HG02798 (cell line): ENCODE results near the gene TMC1.
"Not testable (repeated sequence)": the region's sequence is repeated elsewhere in the genome, so short reads cannot be mapped to it uniquely, and the experiment has no call there.

Experiments used
- ATAC-seq: cut with Tn5 transposase; IDR thresholded peaks from one replicate; pipeline ENCODE4 v1.9.1; 2021; ENCODE audit warnings: mild to moderate bottlenecking; ENCODE audit not compliant: unreplicated experiment, poor library complexity

Gene TMC1

DNA sequence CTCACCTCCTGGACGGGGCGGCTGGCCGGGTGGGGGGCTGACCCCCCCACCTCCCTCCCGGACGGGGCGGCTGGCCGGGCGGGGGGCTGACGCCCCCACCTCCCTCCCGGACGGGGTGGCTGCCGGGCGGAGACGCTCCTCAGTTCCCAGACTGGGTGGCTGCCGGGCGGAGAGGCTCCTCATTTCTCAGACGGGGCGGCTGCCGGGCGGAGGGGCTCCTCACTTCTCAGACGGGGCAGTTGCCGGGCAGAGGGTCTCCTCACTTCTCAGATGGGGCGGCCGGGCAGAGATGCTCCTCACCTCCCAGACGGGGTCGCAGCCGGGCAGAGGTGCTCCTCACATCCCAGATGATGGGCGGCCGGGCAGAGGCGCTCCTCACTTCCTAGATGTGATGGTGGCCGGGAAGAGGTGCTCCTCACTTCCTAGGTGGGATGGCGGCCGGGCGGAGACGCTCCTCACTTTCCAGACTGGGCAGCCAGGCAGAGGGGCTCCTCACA, 285.0 kb downstream of the TMC1 start:
- not testable (repeated sequence) for ATAC-seq

DNA sequence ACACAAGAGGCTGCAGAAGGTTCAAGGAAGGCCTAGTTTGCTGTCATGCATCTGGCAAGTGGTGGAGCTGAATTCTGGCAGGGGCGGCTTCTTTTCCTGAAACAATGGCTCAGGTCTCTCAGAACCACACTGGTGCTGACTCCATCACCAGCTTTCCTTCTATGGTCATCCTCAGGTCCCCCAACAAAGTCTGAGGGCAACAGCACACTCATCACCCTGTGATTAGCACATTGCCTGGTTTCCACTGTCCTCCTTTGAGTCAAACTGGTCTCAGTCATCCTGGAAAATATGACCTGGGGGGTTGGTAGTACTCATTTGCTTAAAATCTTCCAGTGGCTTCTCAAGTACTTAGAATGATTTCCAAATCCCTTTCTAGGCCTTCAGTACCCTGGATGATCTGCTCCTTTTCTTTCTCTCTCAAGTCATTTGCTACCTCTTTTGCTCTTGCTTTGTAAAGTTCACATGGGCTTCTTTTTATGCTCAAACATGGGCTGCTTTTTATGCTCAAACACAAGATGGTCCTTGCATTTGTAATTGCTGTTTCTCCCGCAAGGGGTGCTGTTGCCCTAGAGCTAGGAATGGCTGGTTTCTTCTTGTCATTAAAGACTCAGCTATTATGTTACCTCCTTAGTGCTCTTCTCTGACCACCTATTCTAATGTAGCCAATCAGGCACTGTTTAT, 286.5 kb downstream of the TMC1 start:
- ATAC-seq = peak; percentile 56

GRCh38 chr9:72808446-72808768, 287.0 kb downstream of the TMC1 start:
- ATAC-seq = no peak

- ATAC-seq = no peak
Measured at GRCh38 chr9:72809586-72809985, 288.2 kb downstream of the TMC1 start.

GRCh38 chr9:72812559-72813111, 291.2 kb downstream of the TMC1 start:
- no peak for ATAC-seq

DNA sequence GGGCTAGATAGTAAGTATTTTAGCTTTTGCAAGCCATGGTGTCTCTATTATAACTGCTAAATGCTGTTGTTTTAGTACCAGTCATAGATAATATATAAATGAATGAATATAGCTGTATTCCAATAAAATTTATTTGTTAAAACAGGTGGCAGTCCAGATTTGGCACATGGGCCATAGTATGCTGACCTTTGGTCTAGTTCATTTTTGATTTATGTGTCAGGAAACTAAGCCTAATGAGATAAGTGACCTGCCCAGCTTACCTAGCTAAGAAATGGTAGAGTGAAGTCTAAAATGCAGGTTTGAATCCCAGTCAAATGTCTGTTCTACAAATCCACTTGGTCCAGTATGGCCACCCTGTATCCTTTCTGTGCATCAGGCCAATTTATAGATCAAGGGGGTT, 292.1 kb downstream of the TMC1 start:
- ATAC-seq = no peak

DNA sequence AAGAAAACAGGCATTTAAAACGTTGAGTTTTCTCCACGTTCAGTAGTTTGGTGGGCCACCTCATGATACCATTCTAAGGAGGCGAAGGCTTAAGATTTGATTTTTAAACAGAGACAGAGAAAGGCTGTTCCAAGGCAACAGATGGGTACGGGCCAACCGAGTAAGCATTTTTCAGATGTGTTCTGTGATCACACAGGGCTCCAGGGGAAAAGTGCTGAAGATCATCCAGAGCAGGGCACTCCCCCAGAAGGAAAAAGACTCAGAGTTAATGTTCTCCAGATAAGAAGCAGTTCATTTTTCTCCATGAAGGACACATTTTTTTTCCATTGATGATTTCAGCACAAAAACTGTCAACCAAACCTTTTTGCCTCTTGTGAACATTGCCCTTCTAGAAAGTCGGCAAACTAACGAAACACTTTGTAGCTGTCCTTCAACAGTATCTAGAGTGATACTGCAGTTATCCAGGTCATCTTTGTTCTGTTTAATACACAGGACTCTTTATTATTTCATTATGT, 292.7 kb downstream of the TMC1 start:
- ATAC-seq = no peak

- no peak for ATAC-seq
Measured at GRCh38 chr9:72816666-72817065, 295.3 kb downstream of the TMC1 start.

DNA sequence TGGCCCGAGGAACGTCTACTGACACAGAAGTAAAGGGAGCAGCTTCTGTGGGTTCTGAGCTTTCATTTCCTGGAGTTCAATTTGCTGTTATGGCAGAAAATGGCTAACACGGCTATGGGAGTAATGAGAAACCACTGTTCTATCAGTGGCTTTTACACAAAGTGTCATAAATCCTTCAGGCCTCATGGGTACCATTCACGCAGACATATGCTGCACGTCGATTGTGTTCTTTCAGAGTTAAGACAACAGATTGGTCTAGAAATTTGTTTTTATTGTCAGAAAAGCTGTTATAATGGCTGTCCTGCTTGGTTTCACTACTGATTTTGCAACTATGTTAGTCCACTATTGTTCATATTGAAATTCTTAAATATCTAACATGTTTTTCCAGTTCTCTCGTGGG, 296.0 kb downstream of the TMC1 start:
- no peak for ATAC-seq

- no peak for ATAC-seq
Measured at GRCh38 chr9:72818385-72818784, 297.0 kb downstream of the TMC1 start.

GRCh38 chr9:72823971-72824370, 302.6 kb downstream of the TMC1 start:
- no peak for ATAC-seq

- ATAC-seq = no peak
Measured at GRCh38 chr9:72826996-72827949, 305.9 kb downstream of the TMC1 start.

GRCh38 chr9:72827950-72828731, 306.7 kb downstream of the TMC1 start:
- ATAC-seq = no peak

DNA sequence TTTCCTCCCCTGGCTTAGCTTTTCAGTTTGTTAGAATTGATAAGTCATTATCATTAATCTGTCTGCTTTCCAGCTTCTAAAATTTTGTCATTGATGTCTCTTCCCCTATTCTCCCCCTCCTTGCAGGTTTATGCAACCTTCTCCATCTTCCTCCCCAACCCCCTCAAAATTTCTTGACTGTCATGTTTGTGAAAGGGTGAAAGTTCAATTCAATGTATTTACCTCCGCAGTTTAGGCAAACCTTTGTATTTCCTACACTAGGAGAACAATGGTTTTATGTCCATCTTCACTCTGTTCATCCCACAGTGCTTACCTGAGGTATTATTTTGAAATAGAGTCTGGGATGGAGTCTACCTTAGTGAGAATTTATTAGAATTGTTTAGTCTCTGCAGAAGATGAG, 313.6 kb downstream of the TMC1 start:
- ATAC-seq = no peak

DNA sequence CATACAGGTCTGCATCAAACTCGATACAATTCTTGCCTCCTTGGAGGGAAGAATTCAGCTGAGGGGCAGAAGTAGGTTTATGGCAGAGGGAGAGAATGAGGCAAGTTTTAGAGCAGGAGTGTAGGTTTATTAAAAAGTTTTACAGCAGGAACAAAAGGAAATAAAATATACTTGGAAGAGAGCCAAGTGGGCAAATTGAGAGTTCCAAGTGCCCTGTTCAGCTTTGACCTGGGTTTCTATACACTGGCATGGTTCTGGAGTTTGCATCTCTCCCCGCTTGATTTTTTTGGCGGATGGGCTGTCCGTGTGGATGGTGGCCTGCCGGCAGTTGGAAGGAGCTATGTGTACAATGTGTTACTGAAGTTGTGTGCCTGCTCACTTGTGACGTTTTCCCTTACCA, 315.4 kb downstream of the TMC1 start:
- no peak for ATAC-seq

GRCh38 chr9:72839085-72839484, 317.7 kb downstream of the TMC1 start:
- no peak for ATAC-seq

DNA sequence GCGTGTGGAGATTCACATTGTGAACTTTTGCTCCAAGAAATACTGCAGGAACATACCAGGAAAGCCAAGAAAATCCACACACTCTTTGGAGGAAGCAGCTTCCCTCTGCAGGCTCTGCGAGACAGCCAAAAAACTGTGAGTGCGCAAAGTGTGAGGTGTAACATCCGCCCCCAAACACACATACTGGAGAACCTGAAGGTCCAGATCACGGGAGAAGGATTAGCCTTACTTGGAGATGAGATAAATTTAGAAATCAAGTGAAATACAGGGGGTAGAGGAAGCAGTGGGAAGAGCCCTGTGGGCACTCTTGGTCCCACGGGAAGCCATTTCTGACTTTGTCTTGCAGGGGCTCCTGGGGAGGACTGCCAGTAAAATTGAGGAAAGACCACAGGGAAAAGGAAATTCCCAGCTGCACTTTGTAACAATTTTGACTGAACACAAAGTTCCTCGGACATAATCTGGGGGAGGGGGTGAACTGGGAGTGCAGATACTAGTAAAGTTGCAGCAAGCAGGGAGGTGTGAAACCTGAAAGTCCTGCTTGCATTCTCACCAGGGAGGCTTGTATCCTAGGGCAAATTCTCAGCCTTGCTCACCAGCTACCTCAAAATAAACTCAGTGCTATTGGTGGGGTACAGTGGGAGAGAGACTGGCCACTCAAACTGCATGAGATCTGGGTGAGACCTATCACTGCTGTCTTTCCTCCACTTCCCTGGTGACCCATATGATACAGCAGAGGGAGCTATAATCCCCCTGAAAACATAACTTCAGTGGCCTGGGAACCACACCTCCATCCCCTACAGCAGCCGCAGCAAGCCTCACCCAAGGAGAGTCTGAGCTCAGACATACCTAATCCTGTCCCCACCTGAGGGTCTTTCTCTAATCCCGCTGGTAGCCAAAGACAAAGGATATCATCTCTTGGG, 322.4 kb downstream of the TMC1 start:
- no peak for ATAC-seq

DNA sequence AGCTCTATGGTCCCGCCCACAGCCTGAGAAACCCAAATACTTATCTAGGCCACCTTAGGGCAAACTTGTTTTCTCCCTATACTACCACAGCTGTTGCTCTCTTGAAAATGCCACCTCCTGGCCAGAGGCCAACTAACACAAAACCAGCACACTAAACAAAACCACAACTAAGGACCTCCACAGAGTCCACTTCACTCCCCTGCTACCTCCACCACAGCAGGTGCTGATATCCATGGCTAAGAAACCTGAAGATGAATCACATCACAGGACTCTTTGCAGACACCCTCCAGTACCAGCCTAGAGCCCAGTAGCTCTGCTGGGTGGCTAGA, 323.0 kb downstream of the TMC1 start:
- no peak for ATAC-seq

GRCh38 chr9:72845052-72845451, 323.6 kb downstream of the TMC1 start:
- ATAC-seq = not testable (repeated sequence)
